MCF 10A (cell line): ENCODE measurements around the gene KIAA1614. TPM values are rescaled to one million over a fixed set of nuclear protein-coding genes. Genes with fewer than 3 reads are reported as not detected.

Experiments used
- BruUV-seq: library from RNA; stranded (reverse); fragments of 400-500 nt; replicated peaks from 2 replicates; lab custom pipeline; 2021; lab: Mats Ljungman, UMichigan
- CTCF ChIA-PET: fragments of 300-600 bp; sonication (Branson Sonifier 250); formaldehyde crosslinking; extraction: SDS; loops from one replicate; lab custom pipeline; 2021; ENCODE audit warnings: antibody characterized with exemption, inconsistent platforms; lab: Yijun Ruan, JAX
- POLR2A ChIA-PET: fragments of 300-600, 350-650 bp; sonication (Branson Sonifier 250); formaldehyde crosslinking; extraction: SDS; loops from one replicate; lab custom pipeline; 2020; ENCODE audit warnings: antibody characterized with exemption, inconsistent platforms; lab: Yijun Ruan, JAX
- DNase-seq: peaks from one replicate; pipeline ENCODE4 v3.0.0-alpha.2; 2018; ENCODE audit not compliant: unreplicated experiment
- H3K27ac Mint-ChIP-seq: one replicate; pipeline ENCODE4 v1.8.0; 2022; ENCODE audit warnings: mild to moderate bottlenecking, low read depth, mixed read lengths; ENCODE audit not compliant: unreplicated experiment
- H3K27me3 Mint-ChIP-seq: one replicate; pipeline ENCODE4 v1.8.0; 2022; ENCODE audit warnings: mixed read lengths; ENCODE audit not compliant: insufficient read depth, unreplicated experiment
- H3K36me3 Mint-ChIP-seq: one replicate; pipeline ENCODE4 v1.8.0; 2022; ENCODE audit warnings: mild to moderate bottlenecking, moderate library complexity, mixed read lengths; ENCODE audit not compliant: insufficient read depth, unreplicated experiment
- H3K4me1 Mint-ChIP-seq: one replicate; pipeline ENCODE4 v1.8.0; 2022; ENCODE audit warnings: mixed read lengths; ENCODE audit not compliant: insufficient read depth, unreplicated experiment
- H3K4me3 Mint-ChIP-seq: one replicate; pipeline ENCODE4 v1.8.0; 2022; ENCODE audit warnings: mild to moderate bottlenecking, moderate library complexity, mixed read lengths; ENCODE audit not compliant: unreplicated experiment
- H3K9me3 Mint-ChIP-seq: one replicate; pipeline ENCODE4 v1.8.0; 2022; ENCODE audit warnings: mixed read lengths; ENCODE audit not compliant: unreplicated experiment
- intact Hi-C: fragments of 100-400 bp; cut with micrococcal nuclease; formaldehyde crosslinking; loops from 2 replicates; pipeline ENCODE4 v1.14.1; 2022
- total RNA-seq: library from RNA; stranded (reverse); gene quantifications from 2 replicates; pipeline ENCODE4 v1.2.3, GENCODE V29; 2022
- TF ChIP-seq, protein P1 (sequence below): fragments of 200-600 bp; IDR thresholded peaks from one replicate; pipeline ENCODE4 v1.8.0; 2022; ENCODE audit warnings: antibody characterized with exemption, mild to moderate bottlenecking; ENCODE audit not compliant: unreplicated experiment

KIAA1614 gene
- total RNA-seq, 1 experiment from 2014 or later: 1.1 TPM

DNA sequence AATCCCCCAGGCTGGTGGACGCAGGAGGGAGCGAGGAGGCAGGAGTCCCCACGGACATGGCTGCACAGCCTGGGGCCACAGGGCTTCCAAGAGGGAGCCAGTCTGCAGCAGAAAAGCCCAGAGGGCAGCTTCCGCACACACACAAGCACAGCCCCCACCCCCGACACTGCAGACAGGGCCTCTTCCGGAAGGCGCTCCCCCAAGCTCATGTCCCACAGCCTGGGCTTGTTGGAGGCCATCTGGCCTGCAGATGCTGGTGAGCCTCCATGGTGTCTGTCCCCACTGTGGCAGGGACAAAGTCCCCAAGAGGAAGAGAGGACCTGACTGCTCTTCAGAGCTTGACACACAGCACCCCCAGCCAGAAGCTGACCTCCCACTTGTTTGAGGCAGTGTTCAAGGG is 13.4 kb upstream of the KIAA1614 start:
- DNase-seq: no peak
- H3K4me1 Mint-ChIP-seq: no peaks in the 10 kb centered on the region
- H3K4me3 Mint-ChIP-seq: no peak overlapping the region
- POLR2A ChIA-PET: no interaction called here
- TF ChIP-seq, protein P1, sequence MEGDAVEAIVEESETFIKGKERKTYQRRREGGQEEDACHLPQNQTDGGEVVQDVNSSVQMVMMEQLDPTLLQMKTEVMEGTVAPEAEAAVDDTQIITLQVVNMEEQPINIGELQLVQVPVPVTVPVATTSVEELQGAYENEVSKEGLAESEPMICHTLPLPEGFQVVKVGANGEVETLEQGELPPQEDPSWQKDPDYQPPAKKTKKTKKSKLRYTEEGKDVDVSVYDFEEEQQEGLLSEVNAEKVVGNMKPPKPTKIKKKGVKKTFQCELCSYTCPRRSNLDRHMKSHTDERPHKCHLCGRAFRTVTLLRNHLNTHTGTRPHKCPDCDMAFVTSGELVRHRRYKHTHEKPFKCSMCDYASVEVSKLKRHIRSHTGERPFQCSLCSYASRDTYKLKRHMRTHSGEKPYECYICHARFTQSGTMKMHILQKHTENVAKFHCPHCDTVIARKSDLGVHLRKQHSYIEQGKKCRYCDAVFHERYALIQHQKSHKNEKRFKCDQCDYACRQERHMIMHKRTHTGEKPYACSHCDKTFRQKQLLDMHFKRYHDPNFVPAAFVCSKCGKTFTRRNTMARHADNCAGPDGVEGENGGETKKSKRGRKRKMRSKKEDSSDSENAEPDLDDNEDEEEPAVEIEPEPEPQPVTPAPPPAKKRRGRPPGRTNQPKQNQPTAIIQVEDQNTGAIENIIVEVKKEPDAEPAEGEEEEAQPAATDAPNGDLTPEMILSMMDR: no peak
- CTCF ChIA-PET: interaction anchor here (0.7 to 2.6 kb wide), 6 partner anchors 12 to 1037 kb away, joined by 3 to 12 read pairs (median 3); no protein-coding TSS in a partner anchor
- intact Hi-C loops: no loop called here
- BruUV-seq: no TSS peak
- peaks cover 1% of the 10 kb centered on the region for H3K9me3 Mint-ChIP-seq
- peaks cover 13% of the 10 kb centered on the region for H3K36me3 Mint-ChIP-seq
- no peaks in the 10 kb centered on the region for H3K27me3 Mint-ChIP-seq
- no peak overlapping the region for H3K27ac Mint-ChIP-seq

DNA sequence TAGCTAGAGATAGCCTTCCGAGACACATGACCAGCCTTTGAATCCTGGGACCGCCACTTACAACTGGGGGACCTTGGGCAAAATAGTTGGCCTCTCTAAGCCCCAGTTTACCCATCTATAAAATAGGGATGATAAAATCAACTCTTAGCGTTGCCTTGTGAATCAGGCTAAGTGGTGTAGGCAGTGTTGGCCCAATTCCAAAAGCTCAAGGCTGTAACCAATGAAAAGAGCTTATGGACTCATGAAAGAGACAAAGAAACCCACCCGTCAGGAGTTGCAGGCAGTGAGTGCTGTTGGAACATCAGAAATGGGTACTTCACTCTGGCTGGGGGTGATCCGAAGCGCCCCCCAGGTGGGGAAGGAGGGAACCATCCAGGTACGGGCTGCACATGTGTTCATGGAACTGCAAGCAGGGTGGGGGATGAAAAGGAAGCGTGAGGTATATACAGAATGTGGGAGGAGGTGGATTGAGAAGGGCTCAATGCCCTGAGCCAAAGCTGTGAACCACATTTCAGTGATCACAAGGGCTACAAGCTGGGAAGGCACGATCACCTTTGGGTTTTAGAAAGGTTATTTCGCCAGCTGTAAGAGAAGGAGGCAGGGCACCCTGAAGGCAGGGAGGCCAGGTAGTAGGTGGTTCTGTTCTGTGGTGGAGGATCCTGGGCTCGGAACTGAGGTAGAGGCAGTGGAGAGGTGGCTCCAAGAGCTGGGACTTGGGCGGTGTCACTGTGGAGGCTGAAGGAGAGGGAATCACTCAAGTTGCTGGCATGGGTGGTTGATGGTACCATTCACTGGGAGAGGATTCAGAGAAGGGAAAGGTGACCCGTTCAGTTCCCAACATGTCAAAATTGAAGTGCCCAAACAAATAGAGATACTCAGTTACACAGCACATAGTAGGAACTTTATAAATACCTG is 11.4 kb upstream of the KIAA1614 start:
- no peak overlapping the region for H3K27ac Mint-ChIP-seq
- TF ChIP-seq, protein P1: no peak
- H3K27me3 Mint-ChIP-seq: no peaks in the 10 kb centered on the region
- peaks cover 13% of the 10 kb centered on the region for H3K36me3 Mint-ChIP-seq
- intact Hi-C loops: no loop called here
- no TSS peak for BruUV-seq
- H3K4me3 Mint-ChIP-seq: no peak overlapping the region
- ChIA-PET CTCF (interaction anchor here (0.5 to 2.8 kb wide), 8 partner anchors 15 to 311 kb away, joined by 3 to 11 read pairs (median 3); no protein-coding TSS in a partner anchor), POLR2A (interaction anchor here (0.6 to 1.0 kb wide), 2 partner anchors 269 to 1149 kb away, joined by 3 read pairs; partner anchors contain the start of gene XPR1)
- peaks cover 7% of the 10 kb centered on the region for H3K9me3 Mint-ChIP-seq
- H3K4me1 Mint-ChIP-seq: no peaks in the 10 kb centered on the region
- DNase-seq: no peak

DNA sequence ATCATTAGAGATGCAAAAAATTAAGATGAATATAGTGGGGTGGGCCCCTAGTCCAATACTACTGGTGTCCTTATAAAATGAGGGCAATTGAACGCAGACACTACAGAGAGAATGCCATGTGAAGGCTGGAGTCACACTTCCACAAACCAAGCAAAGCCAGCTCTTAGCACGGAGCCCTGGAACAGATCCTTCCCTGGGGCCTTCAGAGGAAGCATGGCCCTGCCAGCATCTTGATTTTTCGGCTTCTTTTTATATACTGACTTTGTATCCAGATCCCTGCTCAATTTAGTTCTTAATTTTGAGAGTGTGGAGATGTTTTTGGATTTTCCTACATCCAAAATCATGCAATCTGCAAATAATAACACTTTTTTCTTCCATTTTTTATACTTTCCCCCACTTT is 10.2 kb upstream of the KIAA1614 start:
- ChIA-PET CTCF (interaction anchor here (0.7 to 2.8 kb wide), 4 partner anchors 15 to 263 kb away, joined by 3 to 7 read pairs (median 4); no protein-coding TSS in a partner anchor), POLR2A (interaction anchor here (1.2 kb wide), 1 partner anchor 8 kb away, joined by 5 read pairs; no protein-coding TSS in a partner anchor)
- H3K27ac Mint-ChIP-seq: no peak overlapping the region
- no peaks in the 10 kb centered on the region for H3K4me1 Mint-ChIP-seq
- H3K9me3 Mint-ChIP-seq: peaks cover 7% of the 10 kb centered on the region
- H3K4me3 Mint-ChIP-seq: no peak overlapping the region
- H3K36me3 Mint-ChIP-seq: peaks cover 13% of the 10 kb centered on the region
- H3K27me3 Mint-ChIP-seq: no peaks in the 10 kb centered on the region
- intact Hi-C loops: no loop called here
- TF ChIP-seq, protein P1: no peak
- BruUV-seq: no TSS peak
- no peak for DNase-seq

DNA sequence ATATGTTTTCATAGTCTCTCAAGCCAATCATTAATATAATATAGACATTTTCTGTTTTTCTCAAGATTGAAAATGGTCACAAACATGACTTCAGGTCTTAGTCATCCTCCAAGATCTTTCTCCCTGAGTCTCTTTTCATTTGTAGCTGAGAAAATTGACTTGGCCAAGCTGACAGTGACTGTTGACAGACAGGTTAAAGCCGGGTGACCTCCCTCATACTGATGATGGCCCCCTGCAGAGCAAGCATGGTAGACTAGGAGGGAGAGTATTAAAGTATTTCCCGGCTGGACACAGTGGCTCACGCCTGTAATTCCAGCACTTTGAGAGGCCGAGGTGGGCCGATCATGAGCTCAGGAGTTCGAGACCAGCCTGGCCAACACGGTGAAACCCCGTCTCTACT is 6.8 kb upstream of the KIAA1614 start:
- ChIA-PET CTCF (interaction anchor here (0.6 to 1.4 kb wide), 5 partner anchors 8 to 348 kb away, joined by 3 to 6 read pairs (median 3); no protein-coding TSS in a partner anchor), POLR2A (no interaction called here)
- Mint-ChIP-seq H3K27ac (no peak overlapping the region), H3K27me3 (no peaks in the 10 kb centered on the region), H3K4me1 (no peaks in the 10 kb centered on the region), H3K4me3 (no peak overlapping the region), H3K36me3 (no peaks in the 10 kb centered on the region), H3K9me3 (peaks cover 7% of the 10 kb centered on the region)
- intact Hi-C loops: no loop called here
- BruUV-seq: no TSS peak
- TF ChIP-seq, protein P1: no peak
- no peak for DNase-seq
